ENCODE measurements around the gene KSR2.

Gene KSR2

GRCh38 chr12:117538032-117538690 is 430.6 kb downstream of the KSR2 start:
- no peaks in the 10 kb centered on the region for H3K36me3 ChIP-seq (ENCODE audit: insufficient read depth, insufficient read length, low read length)
- DNase-seq (ENCODE audit: low read depth, low spot score): no peak
- H3K4me1 ChIP-seq (ENCODE audit: insufficient read depth, insufficient read length): no peaks in the 10 kb centered on the region
- no peaks in the 10 kb centered on the region for H3K9me3 ChIP-seq (ENCODE audit: insufficient read depth, low read length)
- TF ChIP-seq ZNF274 (IDR thresholded peaks at IDR 0.05; ENCODE audit: low read depth, low read length): no peak
- TF ChIP-seq YY1 (IDR thresholded peaks at IDR 0.05; ENCODE audit: insufficient read depth, insufficient read length): no peak
- no peak for TF ChIP-seq SUZ12 (IDR thresholded peaks at IDR 0.05; ENCODE audit: extremely low read depth, insufficient read depth, insufficient read length)
- no peaks in the 10 kb centered on the region for H3K27me3 ChIP-seq (ENCODE audit: insufficient read depth, insufficient read length)
- no peak overlapping the region for H3K9ac ChIP-seq (ENCODE audit: insufficient read length, low read depth)
- H3K4me3 ChIP-seq (ENCODE audit: insufficient read length, low read depth): no peak overlapping the region

- Histone ChIP-seq H3K9ac (ENCODE audit: insufficient read length, low read depth) (no peak overlapping the region), H3K27me3 (ENCODE audit: insufficient read depth, insufficient read length) (no peaks in the 10 kb centered on the region), H3K9me3 (ENCODE audit: insufficient read depth, low read length) (no peaks in the 10 kb centered on the region), H3K36me3 (ENCODE audit: insufficient read depth, insufficient read length, low read length) (no peaks in the 10 kb centered on the region), H3K4me3 (ENCODE audit: insufficient read length, low read depth) (no peak overlapping the region), H3K4me1 (ENCODE audit: insufficient read depth, insufficient read length) (no peaks in the 10 kb centered on the region)
- no peak for TF ChIP-seq YY1 (IDR thresholded peaks at IDR 0.05; ENCODE audit: insufficient read depth, insufficient read length)
- no peak for TF ChIP-seq SUZ12 (IDR thresholded peaks at IDR 0.05; ENCODE audit: extremely low read depth, insufficient read depth, insufficient read length)
- no peak for TF ChIP-seq ZNF274 (IDR thresholded peaks at IDR 0.05; ENCODE audit: low read depth, low read length)
- no peak for DNase-seq (ENCODE audit: low read depth, low spot score)
Observed at GRCh38 chr12:117533687-117534086, 435.1 kb downstream of the KSR2 start.

- no peak for DNase-seq (ENCODE audit: low read depth, low spot score)
- no peaks in the 10 kb centered on the region for H3K4me1 ChIP-seq (ENCODE audit: insufficient read depth, insufficient read length)
- H3K27me3 ChIP-seq (ENCODE audit: insufficient read depth, insufficient read length): no peaks in the 10 kb centered on the region
- no peaks in the 10 kb centered on the region for H3K9me3 ChIP-seq (ENCODE audit: insufficient read depth, low read length)
- no peak for TF ChIP-seq SUZ12 (IDR thresholded peaks at IDR 0.05; ENCODE audit: extremely low read depth, insufficient read depth, insufficient read length)
- no peak for TF ChIP-seq YY1 (IDR thresholded peaks at IDR 0.05; ENCODE audit: insufficient read depth, insufficient read length)
- no peak for TF ChIP-seq ZNF274 (IDR thresholded peaks at IDR 0.05; ENCODE audit: low read depth, low read length)
- H3K4me3 ChIP-seq (ENCODE audit: insufficient read length, low read depth): no peak overlapping the region
- H3K36me3 ChIP-seq (ENCODE audit: insufficient read depth, insufficient read length, low read length): no peaks in the 10 kb centered on the region
- no peak overlapping the region for H3K9ac ChIP-seq (ENCODE audit: insufficient read length, low read depth)
Observed at GRCh38 chr12:117530796-117531195, 438.0 kb downstream of the KSR2 start.

GRCh38 chr12:117528538-117528937 is 440.3 kb downstream of the KSR2 start:
- H3K27me3 ChIP-seq (ENCODE audit: insufficient read depth, insufficient read length): no peaks in the 10 kb centered on the region
- no peak for TF ChIP-seq YY1 (IDR thresholded peaks at IDR 0.05; ENCODE audit: insufficient read depth, insufficient read length)
- DNase-seq (ENCODE audit: low read depth, low spot score): no peak

GRCh38 chr12:117527479-117527855 is 441.3 kb downstream of the KSR2 start:
- Histone ChIP-seq H3K9me3 (ENCODE audit: insufficient read depth, low read length) (no peaks in the 10 kb centered on the region), H3K27me3 (ENCODE audit: insufficient read depth, insufficient read length) (no peaks in the 10 kb centered on the region), H3K4me3 (ENCODE audit: insufficient read length, low read depth) (no peak overlapping the region), H3K9ac (ENCODE audit: insufficient read length, low read depth) (no peak overlapping the region), H3K4me1 (ENCODE audit: insufficient read depth, insufficient read length) (no peaks in the 10 kb centered on the region), H3K36me3 (ENCODE audit: insufficient read depth, insufficient read length, low read length) (no peaks in the 10 kb centered on the region)
- DNase-seq (ENCODE audit: low read depth, low spot score): no peak
- TF ChIP-seq ZNF274 (IDR thresholded peaks at IDR 0.05; ENCODE audit: low read depth, low read length) (no peak), SUZ12 (IDR thresholded peaks at IDR 0.05; ENCODE audit: extremely low read depth, insufficient read depth, insufficient read length) (no peak)

More at GRCh38 chr12:117528538-117528937, 440.3 kb downstream of the KSR2 start:
- H3K9ac ChIP-seq (ENCODE audit: insufficient read length, low read depth): no peak overlapping the region
- no peak overlapping the region for H3K4me3 ChIP-seq (ENCODE audit: insufficient read length, low read depth)
- no peaks in the 10 kb centered on the region for H3K4me1 ChIP-seq (ENCODE audit: insufficient read depth, insufficient read length)
- H3K36me3 ChIP-seq (ENCODE audit: insufficient read depth, insufficient read length, low read length): no peaks in the 10 kb centered on the region
- H3K9me3 ChIP-seq (ENCODE audit: insufficient read depth, low read length): no peaks in the 10 kb centered on the region

GRCh38 chr12:117526757-117527478 is 441.9 kb downstream of the KSR2 start:
- H3K4me1 ChIP-seq (ENCODE audit: insufficient read depth, insufficient read length): no peaks in the 10 kb centered on the region

GRCh38 chr12:117525766-117526165 is 443.0 kb downstream of the KSR2 start:
- TF ChIP-seq YY1 (IDR thresholded peaks at IDR 0.05; ENCODE audit: insufficient read depth, insufficient read length): no peak
- no peak for TF ChIP-seq SUZ12 (IDR thresholded peaks at IDR 0.05; ENCODE audit: extremely low read depth, insufficient read depth, insufficient read length)
- no peak for TF ChIP-seq ZNF274 (IDR thresholded peaks at IDR 0.05; ENCODE audit: low read depth, low read length)
- no peaks in the 10 kb centered on the region for H3K27me3 ChIP-seq (ENCODE audit: insufficient read depth, insufficient read length)
- H3K36me3 ChIP-seq (ENCODE audit: insufficient read depth, insufficient read length, low read length): no peaks in the 10 kb centered on the region
- H3K9me3 ChIP-seq (ENCODE audit: insufficient read depth, low read length): no peaks in the 10 kb centered on the region
- H3K4me1 ChIP-seq (ENCODE audit: insufficient read depth, insufficient read length): no peaks in the 10 kb centered on the region
- DNase-seq (ENCODE audit: low read depth, low spot score): no peak
- H3K9ac ChIP-seq (ENCODE audit: insufficient read length, low read depth): no peak overlapping the region
- no peak overlapping the region for H3K4me3 ChIP-seq (ENCODE audit: insufficient read length, low read depth)

More at GRCh38 chr12:117526757-117527478, 441.9 kb downstream of the KSR2 start:
- Histone ChIP-seq H3K36me3 (ENCODE audit: insufficient read depth, insufficient read length, low read length) (no peaks in the 10 kb centered on the region), H3K27me3 (ENCODE audit: insufficient read depth, insufficient read length) (no peaks in the 10 kb centered on the region), H3K9me3 (ENCODE audit: insufficient read depth, low read length) (no peaks in the 10 kb centered on the region), H3K9ac (ENCODE audit: insufficient read length, low read depth) (no peak overlapping the region), H3K4me3 (ENCODE audit: insufficient read length, low read depth) (no peak overlapping the region)
- TF ChIP-seq YY1 (IDR thresholded peaks at IDR 0.05; ENCODE audit: insufficient read depth, insufficient read length) (no peak), ZNF274 (IDR thresholded peaks at IDR 0.05; ENCODE audit: low read depth, low read length) (no peak), SUZ12 (IDR thresholded peaks at IDR 0.05; ENCODE audit: extremely low read depth, insufficient read depth, insufficient read length) (no peak)
- DNase-seq (ENCODE audit: low read depth, low spot score): no peak
